NOMO-1 treated with dmso at 0.1 percent for 144 hours (cell line): ENCODE results near the gene COL8A1.
A peak's percentile ranks its signal among the peaks of the same experiment; 100 is the strongest.

Source experiments
- DNase-seq: peaks from one replicate; lab custom pipeline; 2025; ENCODE audit not compliant: unreplicated experiment; lab: John Stamatoyannopoulos, UW

COL8A1 gene

DNA sequence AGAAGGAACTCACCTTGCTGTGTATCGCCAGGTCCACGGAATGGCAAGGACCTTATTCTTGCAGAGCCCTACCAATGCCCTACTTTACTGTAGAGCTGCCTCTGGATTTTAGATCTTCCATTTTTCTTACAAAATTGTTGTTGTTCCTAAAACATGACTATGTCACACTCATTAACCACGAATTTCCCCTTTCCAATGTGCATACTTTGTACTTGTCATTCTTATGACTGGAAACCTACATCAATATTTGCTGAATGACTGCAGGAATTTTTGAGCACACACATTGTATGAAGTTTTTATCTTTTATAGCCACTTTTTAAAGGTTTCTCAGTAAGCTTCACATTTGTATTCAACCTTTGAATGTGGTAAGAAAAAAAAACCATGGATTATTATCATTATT lies 143.4 kb downstream of the COL8A1 start:
- DNase-seq = no peak

DNA sequence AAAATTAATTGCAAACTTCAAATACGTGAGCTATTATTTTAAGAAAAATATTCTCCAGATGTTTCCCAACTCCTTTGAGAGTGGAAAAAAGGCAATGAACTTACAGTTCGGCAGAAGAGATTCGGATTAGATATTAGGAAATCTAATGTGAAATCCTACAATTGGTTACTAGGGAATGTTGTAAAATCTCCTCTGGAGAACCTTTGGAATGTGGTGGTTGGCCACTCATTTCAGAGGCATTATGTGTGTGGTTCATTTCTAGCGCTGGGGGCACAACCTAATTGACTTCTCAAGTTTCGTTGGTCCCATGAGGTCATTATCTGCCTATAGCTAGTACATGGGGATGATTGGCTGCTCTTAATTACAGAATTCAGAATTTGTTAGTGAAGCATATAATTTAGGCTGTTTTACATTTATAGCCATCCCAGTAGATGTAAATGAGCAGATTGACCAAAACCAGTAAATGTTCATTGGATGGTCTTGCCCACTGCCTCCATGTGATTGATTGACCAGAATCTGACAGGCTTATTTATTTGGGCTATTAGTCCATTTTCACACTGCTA lies 144.7 kb downstream of the COL8A1 start:
- no peak for DNase-seq

DNA sequence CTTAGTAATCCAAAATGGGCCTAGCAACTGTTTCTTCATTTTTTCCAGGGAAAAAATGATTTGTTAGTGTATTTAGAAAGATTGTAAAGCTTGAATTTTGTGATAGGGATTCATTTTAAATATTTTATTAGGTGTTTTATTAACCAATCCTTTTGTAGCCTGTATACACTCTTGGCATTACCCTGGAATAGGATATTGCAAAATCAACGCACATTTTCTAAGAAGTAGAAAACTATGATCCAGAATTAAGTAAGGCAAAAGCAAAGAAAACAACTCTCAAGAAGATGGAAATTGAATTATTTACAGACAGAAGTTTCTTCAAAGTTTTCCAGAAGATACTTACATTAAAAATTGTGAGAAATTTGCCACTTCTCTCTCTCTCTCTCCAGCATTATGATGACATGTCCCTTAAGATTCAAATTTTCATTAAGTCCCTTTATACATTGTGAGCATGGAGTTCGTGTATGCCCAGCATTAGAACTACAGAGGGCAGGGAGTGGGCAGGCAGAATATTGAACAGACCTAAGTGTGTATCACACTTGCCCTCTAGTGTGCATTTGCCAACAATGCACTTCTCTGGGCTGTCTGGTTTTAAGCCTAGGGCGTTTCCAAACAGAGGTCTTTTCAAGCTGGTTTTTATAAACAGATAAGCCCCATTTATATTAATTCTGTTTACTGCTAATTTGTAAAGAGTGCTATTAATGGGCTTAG lies 150.8 kb downstream of the COL8A1 start:
- no peak for DNase-seq

DNA sequence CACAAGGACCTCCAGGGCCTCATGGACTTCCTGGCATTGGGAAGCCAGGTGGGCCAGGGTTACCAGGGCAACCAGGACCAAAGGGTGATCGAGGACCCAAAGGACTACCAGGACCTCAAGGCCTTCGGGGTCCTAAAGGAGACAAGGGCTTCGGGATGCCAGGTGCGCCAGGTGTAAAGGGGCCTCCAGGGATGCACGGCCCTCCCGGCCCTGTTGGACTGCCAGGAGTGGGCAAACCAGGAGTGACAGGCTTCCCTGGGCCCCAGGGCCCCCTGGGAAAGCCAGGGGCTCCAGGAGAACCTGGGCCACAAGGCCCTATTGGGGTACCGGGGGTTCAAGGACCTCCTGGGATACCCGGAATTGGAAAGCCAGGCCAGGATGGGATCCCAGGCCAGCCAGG lies 156.1 kb downstream of the COL8A1 start:
- DNase-seq = no peak

DNA sequence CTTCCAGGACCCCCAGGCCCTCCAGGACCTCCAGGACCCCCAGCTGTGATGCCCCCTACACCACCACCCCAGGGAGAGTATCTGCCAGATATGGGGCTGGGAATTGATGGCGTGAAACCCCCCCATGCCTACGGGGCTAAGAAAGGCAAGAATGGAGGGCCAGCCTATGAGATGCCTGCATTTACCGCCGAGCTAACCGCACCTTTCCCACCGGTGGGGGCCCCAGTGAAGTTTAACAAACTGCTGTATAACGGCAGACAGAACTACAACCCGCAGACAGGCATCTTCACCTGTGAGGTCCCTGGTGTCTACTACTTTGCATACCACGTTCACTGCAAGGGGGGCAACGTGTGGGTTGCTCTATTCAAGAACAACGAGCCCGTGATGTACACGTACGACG lies 157.2 kb downstream of the COL8A1 start:
- DNase-seq = no peak

DNA sequence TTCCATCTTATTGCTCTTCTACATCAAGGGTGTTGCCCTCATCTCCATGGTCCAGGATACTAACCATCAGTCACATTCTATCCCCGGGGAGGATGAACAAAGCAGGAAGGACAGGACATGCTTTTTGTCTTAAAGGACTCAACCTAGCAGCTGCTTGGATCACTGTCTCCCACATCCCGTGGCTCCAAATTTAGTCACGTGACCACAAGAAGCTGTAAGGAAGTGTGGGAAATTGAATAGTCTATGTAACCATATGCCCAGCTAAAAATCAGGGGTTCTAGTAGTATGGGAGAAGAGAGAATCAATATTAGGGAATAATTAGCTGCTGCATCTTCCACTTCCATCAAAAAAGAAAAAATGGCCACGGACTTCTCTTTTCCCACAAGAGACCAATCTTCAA lies 161.0 kb downstream of the COL8A1 start:
- DNase-seq = no peak

DNA sequence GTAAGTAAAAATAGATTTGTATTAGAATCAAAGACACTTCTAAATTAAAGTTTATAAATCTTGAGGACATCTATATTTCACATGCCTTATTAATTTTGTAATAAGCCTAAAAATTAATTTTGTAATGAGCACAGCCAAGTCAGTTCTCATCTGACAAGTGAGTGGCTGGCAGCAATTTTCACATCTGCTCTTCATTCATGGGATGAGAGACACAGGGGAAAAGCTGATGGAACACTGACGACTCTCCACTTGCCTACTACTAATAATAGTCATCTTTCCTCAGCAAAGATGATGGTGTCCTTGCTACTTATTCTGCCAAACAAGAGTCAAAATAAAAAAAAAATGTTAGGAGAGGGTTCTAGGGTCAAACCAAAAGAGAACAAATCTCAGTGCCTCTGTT lies 164.9 kb downstream of the COL8A1 start:
- DNase-seq = no peak

DNA sequence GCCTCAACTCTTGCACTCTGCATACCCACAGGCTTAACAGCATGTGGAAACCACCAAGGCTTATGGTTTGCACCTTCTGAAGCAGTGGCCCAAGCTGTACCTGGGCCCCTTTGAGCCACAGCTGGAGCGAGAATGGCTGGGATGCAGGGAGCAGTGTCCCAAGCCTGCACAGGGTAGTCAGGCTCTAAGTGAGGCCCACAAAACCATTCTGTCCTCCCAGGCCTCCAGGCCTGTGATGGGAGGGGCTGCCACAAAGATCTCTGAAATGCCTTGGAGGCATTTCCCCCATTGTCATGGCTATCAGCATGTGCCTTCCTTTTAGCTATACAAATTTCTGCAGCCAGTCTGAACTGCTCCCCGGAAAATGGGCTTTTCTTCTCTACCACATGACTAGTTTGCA lies 166.8 kb downstream of the COL8A1 start:
- DNase-seq = no peak

DNA sequence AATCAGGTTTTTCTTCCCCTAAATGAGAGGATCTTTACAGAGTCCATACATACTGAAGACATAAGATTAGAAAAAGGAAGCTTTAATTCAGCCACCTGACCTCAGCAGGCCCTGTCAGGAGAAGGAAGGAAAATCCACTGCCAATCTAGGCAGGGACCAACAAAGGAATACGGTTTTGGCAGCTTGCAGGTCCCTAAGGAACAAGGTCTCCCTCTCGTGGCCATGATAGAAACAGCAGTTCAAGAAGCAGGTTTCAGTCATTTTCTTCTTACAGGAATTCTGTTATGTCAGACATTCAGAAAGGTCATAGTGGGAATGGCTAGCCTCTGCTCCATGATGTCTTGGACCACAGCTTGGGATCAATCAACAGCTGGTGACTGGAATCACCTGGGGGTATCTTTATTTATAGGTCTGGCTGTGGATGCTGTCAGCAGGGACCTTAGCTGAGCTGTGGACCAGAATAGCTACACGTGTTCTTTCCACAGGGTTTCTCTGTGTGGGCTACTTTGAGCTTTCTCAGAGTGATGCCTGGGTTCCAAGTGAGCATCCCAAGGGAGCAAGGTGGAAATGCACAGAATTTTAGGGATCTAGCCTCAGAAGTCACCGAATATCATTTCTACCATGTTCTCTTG lies 169.9 kb downstream of the COL8A1 start:
- no peak for DNase-seq

DNA sequence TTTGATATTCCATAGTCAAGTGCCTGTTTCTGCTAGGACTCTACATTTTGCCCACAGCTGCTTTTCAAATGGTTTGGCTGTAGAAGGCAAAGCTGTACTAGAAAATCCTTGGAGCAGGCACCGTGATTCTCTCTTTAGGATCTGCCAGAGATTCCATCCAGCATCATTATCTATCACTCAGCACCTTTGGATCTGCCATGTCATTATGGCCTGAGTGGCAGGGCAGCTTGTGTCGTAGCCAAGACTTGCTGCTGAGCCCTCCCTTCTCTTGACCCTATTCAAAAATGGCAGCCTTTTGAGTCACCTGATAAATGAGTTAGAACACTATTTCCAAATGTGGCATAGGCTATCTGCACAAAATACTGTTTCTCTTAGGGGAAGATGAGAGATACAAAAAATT lies 171.2 kb downstream of the COL8A1 start:
- no peak for DNase-seq

DNA sequence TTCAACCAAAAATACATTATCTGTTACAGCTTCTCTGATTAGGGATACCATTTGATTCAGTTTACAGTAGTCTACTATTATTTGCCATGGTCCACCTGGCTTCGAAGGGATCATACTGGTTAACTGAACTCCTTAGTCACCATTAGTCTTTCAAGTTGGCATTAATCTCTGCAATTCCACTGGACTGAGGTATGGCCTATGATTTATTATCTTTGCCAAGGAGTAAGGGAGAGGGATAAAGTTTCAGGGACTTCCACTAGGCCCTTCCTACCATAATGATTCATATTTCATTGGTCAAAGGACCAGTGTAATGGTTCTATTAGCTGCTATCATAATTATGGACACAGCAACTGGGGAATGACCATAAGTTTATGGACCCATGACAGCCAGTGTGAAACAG lies 172.0 kb downstream of the COL8A1 start:
- DNase-seq = no peak

DNA sequence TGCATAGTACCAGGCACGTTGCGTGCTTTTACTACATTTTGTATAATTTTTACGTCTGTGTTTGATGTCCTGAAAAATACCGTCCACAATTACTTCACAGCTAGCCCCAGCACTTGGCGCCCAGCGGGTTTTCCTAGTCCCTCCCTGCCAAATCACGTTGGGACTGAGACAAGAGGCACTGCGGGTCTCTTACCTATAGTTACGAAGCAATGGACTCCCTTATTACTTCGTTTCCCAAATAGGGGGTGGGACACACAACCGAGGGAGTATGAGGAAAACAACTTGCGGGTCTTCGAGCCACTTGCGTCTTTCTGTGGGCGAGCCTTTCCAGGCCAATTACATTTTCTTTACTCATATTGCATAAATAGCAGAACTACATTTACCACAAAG lies 178.6 kb downstream of the COL8A1 start:
- no peak for DNase-seq

DNA sequence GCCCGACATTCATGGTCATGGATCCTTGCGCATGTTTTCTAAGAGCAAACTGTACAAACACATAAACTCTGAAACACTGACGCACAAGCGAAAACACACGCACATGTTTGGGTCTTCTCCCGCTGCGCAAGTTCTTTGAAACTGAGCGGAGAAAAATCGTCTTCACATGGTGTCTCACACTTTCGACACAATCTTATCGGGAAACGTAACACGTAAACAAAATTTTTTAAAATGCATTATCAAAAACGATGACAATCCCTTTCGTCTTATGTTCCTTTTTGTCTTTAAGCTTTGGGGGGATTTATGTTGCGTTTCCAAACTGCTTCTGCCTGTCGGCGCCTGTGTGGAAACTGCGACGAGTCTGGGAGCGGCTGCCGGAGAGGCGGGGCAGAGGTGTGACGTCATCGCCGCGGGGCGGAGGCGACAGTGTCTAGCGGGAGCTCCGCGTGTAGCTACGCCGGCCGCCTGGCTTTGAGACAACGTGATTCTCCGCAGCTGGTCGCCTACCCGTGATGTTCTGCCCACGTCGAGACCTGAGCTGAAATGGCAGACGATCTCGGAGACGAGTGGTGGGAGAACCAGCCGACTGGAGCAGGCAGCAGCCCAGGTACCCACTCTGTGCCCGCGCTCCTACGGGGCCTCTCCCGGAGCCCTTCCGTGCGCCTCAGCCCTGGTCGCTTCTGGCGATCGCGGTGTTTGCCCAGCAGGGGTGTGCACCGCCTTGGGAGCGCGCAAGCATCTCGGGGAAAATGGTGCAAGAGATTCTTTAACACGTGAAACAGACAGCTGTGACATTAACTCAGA lies 179.2 kb downstream of the COL8A1 start, which contains the start of gene CMSS1:
Gene CMSS1, plus strand, starts transcription at position 426 of the 804 bp plus-strand sequence.
- peak; percentile 80 for DNase-seq

DNA sequence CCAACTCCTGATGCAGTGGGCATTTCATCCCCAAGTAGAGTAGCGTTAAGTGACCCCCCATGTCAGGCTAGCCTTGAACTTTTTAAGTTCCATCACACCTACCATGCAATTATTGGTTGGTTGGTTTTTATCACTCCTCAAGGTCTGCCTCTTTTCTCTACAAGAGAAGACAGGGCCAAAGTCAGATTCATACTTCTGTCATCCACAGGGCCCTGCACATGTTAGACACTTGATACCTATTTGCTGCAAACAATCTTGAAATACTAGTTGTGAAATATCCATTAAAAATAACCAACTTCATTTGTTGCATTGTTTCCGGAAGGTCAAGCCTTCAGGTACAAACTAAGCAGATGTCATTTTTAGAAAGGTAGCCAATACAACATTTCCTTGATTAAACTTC lies 180.4 kb downstream of the COL8A1 start:
- no peak for DNase-seq

DNA sequence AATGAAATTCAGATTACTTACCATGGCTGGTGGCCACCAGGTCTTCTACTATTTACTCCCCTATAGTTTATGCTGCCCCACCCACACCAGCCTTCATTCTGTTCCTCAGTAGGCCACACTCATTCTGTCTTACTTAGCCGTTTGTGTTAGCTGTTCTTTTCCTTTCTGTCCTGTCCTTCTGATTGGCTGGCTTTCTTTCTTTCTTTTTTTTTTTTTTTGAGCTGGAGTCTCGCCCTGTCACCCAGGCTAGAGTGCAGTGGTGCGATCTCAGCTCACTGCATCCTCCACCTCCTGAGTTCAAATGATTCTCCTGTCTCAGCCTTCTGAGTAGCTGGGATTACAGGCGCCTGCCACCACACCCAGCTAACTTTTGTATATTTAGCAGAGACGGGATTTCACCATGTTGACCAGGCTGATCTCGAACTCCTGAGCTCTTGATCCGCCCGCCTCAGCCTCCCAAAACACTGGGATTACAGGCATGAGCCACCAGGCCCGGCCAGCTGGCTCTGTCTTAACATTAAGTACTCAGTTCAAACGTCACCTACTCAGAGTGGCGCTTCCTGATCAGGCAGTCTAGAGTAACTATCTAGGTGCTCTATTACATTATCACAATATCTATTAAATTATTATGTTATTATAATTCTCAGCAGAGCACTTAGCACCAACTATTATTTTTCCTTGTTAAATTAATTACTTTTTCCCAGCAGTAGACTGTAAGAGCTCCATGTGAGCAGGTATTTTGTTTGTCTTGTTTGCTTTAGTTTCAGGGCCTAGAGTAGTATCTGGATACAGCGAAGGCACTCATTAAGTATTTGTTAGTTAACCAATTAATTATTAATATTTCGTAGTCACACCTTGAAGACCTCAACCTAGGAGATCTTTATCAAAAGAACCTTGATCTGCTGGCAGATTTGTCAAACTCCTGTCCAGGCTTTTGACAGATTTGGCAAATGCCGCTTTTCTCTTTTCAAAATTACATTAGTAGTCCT lies 185.6 kb downstream of the COL8A1 start:
- DNase-seq = no peak

DNA sequence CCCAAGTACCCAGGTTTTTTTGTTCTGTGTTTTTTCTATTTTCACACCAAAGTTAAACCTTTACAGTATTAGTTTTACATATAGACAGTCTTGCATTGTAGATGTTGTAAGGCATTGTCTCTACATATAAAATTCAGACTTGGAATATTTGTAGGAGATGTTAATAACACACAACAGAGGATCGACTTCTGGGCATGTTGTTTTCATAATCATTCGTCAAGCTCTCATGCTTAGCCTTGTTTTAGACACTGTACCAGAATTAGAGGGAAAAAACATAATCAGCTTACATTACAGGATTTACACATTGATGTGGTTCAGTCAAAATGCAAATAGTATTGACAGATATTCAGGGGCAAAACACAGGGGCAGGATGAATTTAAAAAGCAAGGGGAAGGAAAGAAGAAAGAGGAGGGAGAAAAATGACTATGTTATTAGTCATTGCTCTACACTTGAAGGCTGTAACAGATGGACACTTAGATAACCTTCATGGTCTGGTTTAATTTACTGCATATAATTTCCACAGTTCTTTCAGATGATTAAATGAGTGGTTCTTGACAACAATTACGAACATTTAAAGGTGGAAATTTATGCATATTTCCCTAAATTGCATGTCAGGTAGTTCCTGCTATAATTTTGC lies 186.7 kb downstream of the COL8A1 start:
- no peak for DNase-seq

DNA sequence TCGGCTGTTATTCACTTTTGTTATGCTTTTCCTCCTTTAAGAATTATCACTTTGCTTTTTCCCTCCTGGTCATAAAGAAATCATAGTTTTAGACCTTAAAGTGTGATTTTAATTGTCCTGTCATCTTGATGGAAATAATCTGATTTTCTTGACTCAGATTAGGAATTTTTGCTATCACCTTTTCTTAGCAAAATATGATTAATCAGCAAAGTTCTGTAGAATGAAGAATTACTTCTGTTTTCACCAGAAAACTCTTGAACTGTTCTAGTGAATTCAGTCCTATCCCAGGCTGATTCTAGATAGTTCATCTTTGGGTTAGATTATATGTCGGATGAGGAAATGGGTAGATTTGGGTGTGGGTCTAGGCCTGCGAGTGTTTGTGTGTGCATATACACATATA lies 191.4 kb downstream of the COL8A1 start:
- DNase-seq = no peak

DNA sequence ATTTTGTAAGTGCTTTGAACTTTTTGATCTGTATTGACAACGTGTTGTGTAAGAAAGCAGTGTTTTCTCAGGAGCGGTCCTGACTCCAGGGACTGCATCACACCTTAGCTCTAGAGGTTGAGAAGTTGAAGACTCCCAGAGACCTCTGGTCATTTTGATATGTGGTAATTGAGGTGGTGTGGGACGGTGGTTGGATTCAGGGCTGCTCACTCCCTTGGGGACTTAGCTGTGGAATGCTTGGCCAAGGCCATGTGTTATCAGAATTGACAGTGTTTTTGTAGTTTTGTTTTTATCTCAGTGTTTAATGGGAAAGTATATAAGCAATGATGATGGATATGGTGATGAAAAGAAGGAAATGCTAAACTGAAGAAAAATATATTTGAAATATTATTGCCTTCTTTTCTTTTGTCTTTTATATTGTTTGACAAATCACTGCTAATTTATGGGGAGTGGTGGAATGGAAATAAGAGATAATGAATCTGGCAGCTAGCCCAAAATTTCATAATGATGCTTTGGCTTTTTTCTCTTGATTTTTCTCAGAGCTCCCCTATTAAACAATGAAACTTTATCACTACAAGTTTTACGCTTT lies 195.3 kb downstream of the COL8A1 start:
- no peak for DNase-seq

DNA sequence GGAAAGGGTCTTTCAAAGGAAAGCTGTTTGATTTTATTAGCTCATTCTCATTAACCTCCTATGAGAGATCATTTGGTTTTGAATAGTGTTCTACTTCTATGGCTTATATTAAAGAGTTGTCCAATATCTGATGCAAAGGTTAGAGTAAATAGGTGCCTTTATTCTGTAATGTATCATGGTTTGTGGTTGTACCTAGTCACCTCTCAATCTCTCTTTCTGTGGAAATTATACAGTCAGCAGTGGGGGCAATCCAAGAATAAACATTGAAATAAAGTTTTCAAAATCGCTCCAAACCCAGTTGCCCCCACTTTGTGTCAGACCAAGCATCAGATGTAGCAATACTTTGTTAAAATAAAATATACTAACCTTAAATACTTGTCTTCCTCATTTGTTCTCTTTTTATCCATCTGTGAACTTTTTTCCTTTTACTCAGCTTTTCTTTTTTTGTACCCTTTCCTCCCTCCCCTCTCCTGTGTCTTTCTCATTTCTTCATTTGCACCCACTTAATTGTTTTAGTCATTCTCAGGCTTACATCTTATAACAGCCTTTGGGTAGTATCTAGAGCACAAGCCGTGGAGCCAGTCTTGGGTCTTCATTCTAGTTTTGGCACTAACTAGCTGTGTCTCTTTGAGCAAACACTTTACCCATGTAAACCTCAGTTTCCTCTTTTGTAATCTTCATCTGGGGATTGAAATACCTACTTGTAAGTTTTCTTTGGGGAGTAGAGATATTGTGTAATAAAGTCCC lies 196.0 kb downstream of the COL8A1 start:
- DNase-seq = no peak
